ENCODE measurements around the gene CD200R1L.

DNA sequence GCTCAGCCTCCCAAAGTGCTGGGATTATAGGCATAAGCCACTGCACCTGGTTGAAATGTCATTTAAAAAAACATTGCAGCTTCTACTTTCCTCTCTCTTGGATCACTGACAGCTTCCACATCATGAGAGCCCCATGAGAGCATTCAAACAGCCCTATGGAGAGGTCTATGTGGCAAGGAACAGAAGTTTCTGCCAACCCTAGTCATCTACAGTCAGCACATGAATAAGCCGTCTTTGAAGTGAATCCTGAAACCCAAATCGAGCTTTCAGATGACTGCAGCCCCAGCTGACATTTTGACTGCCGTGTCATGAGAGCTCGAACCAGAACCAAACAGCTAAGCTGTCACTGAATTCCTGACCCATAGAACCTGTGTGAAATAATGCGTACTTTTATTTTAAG is 39.8 kb downstream of the CD200R1L start:
- TF ChIP-seq CTCF (IDR thresholded peaks at IDR 0.05 in 8 of 11, conservative IDR thresholded peaks at IDR 0.05 in 3 of 11) (no peak), POLR2A (IDR thresholded peaks at IDR 0.05) (no peak)

Measured in spleen (tissue), 7 donors.